ENCODE results near the gene TBC1D1.

TBC1D1 gene

DNA sequence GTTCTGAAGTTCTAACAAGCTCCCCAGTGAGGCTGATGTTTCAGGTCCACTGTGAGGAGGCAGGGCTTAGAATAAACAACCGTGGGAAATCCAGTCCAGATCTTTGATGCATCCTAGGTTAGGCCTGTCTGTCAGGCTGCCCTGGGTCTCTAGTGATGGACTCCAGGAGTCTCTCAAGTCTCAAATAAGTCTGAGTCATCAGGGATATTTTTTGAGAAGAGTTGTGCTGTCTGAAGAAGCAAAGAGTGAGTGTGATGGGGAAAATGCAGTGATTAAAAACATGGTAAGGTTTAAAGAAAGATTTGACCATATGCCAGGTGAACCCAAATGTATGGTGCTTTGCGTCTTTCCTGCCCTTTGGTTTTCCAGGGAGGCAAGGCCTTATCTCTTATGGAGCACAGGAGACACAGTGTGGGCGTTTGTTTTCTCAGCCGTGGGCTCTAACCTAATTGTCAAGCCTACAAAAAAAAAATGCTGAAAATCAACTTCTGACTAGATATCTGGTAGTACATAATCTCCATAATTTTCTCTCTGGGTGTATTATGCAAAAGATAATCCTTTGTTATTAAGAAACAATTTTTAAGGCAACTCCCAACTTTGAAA, 170.0 kb downstream of the TBC1D1 start:
- DNase-seq, result no peak

DNA sequence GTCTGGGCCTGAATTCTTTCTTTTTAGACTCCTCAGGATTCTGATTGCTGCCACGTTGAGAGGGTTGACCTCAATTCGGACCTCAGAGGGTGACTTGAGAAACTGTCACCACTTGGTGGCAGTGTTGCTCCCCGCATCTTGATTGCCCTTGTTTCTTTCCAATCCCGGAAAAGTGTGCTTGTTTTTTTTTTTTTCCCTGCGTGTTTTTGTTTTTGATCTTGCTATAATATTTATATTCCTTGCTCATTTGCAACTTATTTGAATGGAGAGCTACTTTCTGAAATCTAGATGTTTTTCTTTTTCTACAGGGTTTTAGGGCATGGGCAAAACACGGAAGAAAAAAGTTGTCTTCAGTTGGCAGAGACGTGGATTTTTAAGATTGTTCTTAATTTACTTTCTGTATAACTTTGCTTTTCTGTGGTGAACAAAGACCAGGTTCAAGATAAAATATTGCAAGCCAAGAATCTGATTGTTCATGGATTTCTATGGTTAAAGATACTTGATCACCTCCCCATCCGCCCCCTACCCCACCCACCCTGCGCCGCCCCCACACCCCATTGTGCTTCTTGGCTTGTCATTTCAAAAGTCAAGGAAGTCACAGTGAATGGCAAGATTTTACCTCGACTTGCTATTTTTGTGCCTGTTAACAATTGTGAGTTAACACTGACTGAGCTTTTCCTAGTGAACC, 171.3 kb downstream of the TBC1D1 start:
- peak; percentile 41 for DNase-seq

DNA sequence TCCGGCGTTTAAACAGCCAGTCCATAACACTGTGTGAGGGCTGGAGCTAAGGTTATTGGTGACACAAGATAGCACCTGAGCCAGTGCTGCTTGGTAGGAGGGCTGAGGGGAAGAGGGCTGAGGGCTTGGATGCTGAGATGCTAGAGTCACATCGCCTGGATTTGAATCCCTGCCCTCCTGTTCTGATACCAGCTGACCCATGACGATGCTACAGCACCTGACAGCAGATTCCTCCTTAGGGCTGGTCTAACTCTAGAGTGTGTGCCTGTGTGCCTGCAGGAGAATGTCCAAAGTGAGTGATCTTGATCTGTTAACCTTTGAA, 171.9 kb downstream of the TBC1D1 start:
- DNase-seq, result no peak

DNA sequence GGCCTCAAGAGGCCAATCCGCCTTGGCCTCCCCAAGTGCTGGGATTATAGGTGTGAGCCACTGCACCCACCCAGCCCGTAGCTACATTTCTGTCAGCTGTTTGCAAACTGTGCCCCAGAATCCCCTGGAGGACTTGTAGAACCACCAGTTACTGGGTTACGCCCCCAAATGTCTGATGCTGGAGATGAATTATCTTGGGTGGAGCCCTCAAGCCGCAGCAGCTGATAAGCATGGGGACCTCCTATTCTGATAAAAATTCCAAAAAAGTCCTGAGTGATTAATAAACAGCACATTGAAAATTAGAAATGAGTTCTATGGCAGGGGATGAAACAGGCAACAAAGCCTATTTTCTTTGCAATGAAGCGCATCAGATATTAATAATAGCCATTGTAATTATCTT, 174.3 kb downstream of the TBC1D1 start:
- DNase-seq, result no peak

DNA sequence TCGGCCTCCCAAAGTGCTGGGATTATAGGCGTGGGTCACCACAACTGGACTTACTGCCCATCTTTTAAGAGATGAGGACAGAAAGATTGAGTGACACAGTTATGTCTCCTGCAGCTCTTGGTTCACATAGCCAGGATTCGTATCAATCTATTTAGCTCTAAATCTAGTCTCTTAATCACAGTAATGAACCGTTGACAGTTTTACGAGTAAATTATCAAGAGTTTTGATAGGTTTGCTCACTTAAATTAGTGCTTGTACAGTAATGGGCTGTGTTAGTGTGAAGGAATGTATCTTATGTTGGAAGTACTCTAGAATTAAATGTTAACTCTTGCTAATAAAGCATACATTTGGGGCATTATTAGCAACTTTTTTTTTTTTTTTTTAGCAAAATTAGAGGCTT, 175.0 kb downstream of the TBC1D1 start:
- no peak for DNase-seq

DNA sequence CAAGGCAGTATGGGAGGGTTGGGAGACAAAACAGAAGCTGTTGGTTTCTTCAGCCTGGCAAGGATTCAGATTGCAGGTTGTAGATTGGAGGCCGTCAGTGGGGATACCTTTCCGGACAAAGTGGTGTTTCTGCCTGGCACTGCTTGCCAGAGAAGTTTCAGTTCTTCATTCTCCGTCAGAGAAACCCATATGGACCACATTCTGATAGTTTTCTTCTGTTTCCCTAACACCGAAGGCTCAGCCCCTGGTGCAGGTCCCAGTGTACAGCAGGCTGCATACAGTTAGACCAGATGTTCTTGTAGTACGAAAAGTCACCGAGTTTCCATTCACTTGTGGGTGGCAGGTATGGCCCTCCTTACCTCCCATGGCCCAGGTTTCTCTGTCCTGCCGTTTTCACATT, 176.6 kb downstream of the TBC1D1 start:
- DNase-seq, result no peak

DNA sequence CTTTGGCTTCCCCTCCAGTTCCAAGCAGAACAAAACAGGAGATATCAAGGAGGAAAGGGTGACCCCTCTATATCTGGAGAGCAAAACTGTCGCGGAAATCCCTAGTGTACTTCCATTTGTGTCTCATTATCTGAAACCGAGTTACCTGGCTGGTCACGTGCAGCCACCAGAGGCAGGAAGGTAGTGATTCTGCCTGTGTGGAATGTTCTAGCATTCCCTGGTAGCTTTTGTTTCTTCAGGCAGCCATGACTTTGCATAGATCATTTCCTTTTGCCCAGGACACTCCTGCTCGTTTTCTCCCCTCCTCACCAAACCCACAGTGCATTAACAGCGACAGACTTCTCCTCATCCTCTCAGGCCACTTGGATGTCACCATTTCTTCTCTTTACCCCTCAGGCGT, 177.2 kb downstream of the TBC1D1 start:
- DNase-seq, result no peak

DNA sequence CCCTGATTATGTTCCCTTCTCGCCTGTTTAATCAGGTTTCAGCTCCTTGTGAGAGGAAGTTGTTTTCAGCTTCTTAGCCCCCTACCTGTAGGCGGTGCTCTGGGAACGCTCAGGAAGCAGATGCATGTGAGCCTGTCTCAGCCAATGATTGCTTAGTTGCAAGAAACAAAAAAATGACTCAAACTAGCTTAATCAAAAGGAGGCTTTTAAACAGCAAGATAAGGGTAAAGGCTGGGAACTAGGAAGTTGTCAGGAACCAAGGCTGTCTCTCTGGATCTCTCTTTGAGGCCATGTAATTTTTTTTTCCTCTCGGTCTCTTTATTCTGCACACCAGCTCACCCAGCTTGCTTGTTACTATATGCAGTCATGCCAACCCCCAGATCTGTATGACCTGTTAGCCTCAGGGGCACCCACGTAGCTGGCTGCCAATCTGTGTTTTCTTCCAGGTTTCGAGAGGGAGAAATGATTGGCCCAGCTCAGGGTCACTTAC, 178.4 kb downstream of the TBC1D1 start:
- no peak for DNase-seq

DNA sequence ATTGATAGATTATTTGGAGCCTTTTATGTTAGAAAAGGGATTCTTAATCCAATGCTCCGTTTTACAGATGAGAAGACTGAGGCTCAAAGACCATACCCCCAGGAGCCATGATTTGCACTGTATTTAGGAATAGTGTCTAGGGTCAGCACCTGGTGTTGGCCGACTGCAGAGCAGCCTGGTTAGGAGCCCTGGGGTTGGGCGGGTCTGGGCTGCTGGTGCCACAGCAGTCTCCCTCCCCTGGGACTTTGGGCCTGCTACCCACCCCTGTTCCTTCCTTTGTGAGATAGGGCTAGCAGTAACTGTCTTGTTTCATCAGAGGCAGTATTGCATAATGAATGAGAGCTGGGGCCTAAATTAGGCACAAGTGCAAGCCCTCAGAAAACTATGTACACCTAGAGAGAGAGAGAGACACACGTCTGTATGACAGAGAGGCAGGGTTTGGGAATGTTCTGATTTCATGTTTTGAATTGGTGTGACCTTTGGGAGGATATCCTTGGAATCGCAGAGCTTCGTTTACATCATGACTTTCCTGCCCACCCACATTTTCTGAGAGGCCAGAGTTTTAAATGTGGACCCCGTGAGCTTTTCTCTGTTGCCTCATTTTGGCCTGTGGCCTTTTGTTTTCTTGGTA, 181.0 kb downstream of the TBC1D1 start:
- DNase-seq, result no peak

DNA sequence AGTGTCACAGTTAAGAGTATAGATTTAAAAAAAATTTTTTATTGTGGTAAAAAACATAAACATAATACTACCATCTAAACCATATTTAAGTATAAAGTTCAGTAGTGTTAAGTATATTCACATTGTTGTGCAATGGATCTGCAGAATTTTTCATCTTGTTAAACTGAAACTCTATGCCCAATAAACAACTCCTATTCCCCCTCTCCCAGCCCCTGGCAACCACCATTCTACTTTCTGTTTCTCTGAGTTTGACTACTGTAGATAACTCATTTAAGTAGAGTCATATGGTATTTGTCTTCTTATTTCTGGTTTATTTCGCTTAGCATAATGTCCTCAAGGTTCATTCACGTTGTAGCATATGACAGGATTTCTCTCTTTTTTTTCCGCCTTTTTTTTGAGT, 181.7 kb downstream of the TBC1D1 start:
- DNase-seq, result no peak

DNA sequence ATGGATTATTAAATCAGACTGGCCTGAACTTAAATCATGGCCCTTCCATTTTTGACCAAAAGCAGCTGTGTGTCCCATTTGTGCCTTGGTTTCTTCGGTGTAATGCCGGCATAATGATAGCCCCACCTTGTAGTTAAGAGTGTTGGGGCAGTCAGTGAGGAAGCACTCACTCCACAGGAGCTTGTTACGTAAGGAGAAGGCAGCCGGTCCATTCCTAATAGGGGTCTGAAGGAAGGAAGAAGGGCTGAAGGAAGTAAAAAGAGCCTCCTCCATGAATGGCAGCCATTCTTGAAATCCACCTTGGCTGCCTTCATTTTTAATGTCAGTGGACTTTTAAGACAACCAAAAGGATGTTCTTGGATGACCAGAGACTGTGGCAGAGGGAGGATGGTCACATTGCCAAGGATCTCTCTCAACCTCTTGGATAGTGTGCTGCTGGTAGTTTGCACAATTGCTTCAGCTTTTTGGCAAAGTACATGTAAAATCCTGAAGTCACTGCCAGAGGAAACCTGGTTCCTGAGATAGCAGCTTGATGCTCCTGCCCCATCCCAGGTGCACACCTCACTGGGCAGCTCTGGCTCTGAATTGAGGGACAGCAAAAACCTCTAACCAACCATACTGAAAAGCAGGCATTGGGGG, 182.8 kb downstream of the TBC1D1 start:
- no peak for DNase-seq

DNA sequence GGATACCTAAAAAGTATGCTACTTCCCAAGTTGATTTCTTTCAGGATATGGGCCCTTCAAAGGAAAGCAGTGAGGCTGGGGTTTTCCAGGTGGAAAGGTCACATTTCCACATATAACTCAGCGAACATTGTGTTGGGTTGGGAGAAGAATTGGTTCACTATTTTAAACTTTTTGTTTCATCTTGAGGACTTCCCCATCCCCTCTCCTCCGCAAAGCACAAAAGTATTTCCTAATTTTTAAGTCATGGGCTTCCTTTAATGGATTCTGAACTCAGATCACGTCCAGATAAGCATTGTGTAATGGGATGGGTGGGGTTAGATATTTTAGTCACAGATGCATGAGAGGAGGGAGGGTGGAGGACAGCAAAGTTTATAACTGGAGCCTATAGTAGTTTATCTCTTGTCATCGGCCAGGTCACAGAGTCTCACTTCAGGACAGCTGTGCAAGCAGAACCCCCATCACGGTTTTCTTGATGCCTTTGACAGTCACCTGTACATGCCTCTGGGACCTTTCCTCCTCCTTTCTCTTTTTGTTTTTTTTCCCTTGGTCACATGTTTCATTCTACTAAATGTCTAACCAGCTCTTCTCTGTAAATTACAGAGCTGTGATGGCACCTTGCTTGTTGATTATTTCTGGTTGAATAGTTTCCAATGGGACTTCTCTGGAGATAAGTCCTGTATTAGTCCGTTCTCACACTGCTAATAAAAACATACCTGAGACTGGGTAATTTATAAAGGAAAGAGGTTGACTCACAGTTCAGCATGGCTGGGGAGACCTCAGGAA, 184.7 kb downstream of the TBC1D1 start:
- DNase-seq, result no peak

DNA sequence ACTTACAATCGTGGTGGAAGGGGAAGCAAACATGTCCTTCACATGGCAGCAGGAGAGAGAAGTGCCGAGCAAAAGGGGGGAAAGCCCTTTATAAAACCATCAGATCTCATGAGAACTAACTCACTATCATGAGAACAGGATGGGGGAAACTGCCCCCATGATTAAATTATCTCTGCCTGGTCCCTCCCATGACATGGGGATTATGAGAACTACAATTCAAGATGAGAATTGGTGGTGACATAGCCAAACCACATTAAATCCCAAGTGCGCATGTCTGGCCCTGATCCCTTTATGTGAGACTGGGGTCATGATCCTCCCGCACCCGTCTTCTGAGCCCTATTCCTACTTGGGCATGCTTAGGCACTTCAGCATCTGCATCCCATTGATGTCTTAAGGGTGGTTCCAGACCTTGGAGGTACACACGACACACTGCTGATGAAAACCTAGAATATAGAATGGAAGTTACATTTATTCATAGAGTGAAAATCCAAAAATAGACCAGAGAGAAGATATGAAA, 185.3 kb downstream of the TBC1D1 start:
- no peak for DNase-seq

DNA sequence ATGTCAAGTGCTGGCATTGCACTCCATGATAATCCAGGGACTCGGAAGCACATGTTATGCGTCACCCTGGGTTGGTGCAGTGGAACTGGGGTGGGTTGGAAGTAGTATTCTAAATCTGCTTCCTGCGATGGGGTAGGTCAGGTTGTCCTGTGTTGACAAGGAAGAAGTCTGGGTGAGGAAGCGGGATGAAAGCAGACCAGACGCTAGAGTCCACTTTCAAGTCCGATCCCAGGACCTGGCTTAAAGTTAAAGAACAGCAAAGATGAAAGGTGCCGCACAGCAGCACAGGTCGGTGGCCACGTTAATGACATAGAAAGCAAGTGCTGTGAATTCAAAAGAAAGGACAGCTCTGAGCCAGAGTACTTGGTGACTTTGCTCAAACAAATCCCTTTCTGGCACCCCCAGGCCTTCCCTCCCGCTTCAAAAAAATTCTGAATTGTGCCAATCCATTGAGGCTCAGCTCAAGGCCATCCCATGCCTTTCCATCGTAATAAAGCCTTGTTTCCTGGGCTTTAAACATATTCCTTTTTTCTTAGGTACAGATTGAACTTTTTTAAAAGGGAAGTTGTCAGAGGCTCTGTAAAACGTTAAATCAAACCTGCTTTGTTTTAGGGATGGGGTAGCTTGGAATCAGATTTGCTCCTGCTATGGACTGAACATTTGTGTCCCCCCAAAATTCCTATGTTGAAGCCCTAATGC, 187.1 kb downstream of the TBC1D1 start:
- no peak for DNase-seq

DNA sequence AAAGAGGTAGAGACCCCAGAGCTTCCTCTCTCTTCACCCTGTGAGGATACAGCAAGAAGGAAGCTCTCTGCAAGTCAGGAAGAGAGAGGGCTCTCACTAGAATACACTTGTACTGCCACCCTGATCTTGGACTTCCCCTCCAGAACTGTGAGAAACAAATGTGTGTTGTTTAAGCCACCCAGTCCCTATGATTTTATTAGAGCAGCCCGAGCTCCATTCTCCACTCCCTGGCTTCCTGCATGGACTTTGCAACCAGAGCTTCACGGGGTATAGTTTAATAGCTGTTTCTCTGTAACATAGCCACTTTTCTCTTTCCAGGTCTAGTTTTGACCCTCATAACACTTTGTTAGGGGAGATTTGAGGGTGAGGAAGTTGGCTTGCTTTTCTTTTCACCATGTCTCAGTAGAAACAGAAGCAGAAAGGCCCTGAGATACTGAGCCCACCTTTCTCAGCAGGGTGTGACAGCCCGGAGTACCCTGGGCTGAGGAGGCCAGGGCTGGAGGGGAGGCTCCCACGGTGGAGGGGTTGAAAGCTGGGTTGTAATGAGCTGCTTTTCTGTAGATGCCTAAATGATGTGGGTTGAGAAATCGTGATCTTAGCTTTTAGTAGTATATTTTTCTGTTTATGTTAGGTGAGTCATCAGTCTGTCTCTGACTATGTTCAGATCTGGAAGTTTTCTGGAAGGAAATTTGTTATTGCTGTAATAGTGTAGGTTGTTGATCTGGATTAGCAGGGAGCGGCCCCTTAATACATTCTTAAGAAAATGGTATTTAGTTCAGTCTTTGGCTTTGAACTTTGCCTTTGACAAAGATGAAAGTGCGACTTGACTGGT, 187.9 kb downstream of the TBC1D1 start:
- DNase-seq, result no peak

DNA sequence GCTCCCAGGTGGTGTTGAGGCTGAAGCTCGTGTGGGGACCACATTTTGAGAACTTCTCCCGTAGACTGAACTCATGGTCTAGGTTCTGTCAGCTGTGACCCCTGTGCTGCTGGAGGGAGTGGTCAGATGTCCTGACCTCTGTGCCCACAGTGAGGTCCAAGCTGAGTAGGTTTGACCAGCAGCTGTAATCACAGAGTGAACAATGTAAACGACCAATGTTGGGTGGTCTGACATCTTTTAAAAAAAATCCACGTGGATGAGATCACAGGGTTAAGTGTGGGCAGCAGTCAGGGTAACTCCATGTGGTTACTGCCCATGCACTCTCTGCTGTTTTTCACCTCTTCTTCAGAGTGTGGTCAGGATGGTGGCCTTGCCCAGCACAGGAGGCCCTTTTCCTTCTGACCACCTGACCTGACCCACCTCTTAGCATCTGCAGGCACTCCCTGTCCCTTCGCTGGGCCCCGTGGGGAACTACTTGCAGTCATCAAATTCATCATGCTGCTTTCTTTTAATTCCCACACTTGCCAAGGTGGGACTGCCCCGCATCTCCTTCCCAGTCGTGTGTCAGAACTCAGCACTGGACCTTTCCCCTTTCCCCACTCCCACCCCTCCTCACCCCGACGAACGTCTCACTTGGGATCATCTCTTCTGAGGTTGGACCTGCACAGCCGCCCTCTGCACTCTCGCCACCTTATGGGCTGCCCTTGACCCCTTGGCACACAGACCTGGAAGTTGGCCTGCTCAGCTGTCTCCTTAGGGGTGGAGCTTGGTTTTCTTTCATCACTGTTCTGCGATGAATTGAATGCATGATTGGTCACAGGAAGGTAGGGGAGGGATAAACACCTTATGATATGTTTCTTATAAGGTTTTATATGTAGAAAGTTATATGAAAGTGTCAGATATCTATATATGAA, 189.4 kb downstream of the TBC1D1 start:
- no peak for DNase-seq

DNA sequence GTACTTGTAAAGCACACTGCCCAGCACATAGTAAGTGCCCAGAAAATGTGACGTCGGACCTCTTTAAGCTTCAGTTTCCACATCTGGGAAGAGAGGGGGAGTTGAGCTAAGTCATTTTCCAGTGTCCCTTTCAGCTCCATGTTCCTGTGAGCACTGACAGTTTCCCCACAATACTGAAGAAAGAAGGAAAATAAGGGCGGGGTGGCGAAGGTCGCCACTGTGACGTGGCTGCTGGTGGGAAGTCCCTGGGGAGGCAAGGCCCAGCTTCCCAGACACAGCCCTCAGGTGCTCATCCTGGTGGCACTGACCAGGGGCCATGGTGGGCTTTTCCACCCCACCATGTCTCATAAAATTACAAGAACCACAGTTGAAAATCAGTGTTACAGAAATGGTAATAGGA, 191.1 kb downstream of the TBC1D1 start:
- DNase-seq, result no peak

DNA sequence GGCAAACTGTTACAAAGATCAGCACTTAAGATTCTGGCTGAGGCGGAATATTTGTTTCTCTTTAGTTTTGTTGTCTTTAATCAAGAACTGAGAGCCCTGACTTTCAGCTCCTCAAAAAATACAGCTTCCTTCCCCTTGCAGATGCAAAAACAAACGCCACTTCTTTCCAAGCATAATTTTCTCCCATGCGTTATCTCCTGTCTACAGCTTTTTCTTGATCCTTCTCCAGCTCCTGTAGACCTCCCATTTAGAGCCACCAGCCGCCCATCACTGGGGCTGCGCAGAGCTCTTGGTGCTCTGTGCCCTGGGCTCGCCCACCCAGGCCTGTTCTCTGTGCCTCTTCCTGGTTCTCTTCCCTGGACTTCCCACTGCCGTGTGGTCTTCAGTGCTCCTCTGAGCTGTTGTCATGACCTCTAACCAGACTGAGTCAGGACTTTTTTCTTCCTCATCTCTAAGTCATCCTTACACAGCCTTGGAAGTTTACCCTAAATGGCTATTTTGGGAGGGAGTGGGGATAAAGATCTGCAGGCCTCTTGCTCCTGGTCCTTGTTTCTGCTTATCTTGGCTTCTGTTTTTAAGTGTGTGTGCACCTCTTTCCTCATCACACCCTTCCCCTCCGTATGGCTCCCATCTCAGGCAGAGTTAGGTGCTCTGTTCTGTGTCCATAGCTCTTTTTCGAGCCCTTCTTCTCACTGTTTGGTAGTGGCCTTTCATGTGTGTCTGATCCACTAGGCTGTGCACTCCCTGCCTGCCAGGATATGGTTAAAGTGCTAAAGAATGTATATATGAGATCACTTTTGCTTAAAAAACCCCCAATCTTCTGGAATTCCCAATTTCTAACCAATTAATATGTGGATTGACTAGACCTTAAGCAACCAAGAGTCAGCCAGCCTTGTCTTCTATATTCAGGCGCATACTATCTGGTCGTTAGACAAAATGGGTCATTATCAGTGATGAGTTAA, 191.8 kb downstream of the TBC1D1 start:
- no peak for DNase-seq
